Esophagus squamous epithelium (tissue), 5 donors: Measurements from ENCODE around the gene USP28. TPM values are rescaled to one million over a fixed set of nuclear protein-coding genes. Genes with fewer than 3 reads are reported as not detected.

ENCODE experiments used
- DNase-seq: peaks from one replicate; lab custom pipeline; 2025; lab: John Stamatoyannopoulos, UW
- H3K27ac ChIP-seq, 4 donors: fragments of 200-600 bp; sonication (generic); one replicate each; pipeline ENCODE4 v1.5.1; 2016 to 2019; ENCODE audit warnings: mild to moderate bottlenecking in 1 of 4
- H3K27me3 ChIP-seq, 4 donors: fragments of 200-600 bp; sonication (generic); 1 replicate in 3 of 4; 2 replicates in 1 of 4; pipeline versions ENCODE4 v1.5.1 to v1.6.0; 2017 to 2021; ENCODE audit warnings: antibody characterized with exemption in 1 of 4
- H3K36me3 ChIP-seq, 3 donors: fragments of 200-600 bp; sonication (generic); one replicate each; pipeline ENCODE4 v1.5.1; 2016 to 2019
- H3K4me1 ChIP-seq, 3 donors: fragments of 200-600 bp; sonication (generic); one replicate each; pipeline ENCODE4 v1.5.1; 2017 to 2019
- H3K4me3 ChIP-seq, 4 donors: fragments of 200-600 bp; sonication (generic); 1 replicate in 3 of 4; 2 replicates in 1 of 4; pipeline ENCODE4 v1.5.1; 2016 to 2019; ENCODE audit warnings: mild to moderate bottlenecking in 2 of 4, moderate library complexity in 1 of 4
- H3K9me3 ChIP-seq, 3 donors: fragments of 200-600 bp; sonication (generic); one replicate each; pipeline ENCODE4 v1.5.1; 2016 to 2019
- CTCF ChIP-seq, 6 experiments: fragments of 450-650 bp in 4 of 6; fragments of 200-600 bp in 2 of 6; sonication (generic) in 2 of 6; IDR thresholded peaks; one replicate each; pipeline ENCODE4 v1.5.1; 2016 to 2019; ENCODE audit warnings: antibody characterized with exemption in 6 of 6, mild to moderate bottlenecking in 4 of 6, moderate library complexity in 4 of 6
- POLR2A ChIP-seq, 4 donors: fragments of 450-650 bp; IDR thresholded peaks; one replicate each; pipeline ENCODE4 v1.6.1; 2017; ENCODE audit warnings: antibody characterized with exemption in 4 of 4, mild to moderate bottlenecking in 4 of 4, moderate library complexity in 3 of 4
- WGBS, 2 donors: methylation state at CpG; one replicate each; pipeline ENCODE4 v1.1.5; 2018; 5-methylcytosine and 5-hydroxymethylcytosine counted together
- intact Hi-C: fragments of 100-400 bp; cut with DNase I; formaldehyde crosslinking; loops from one replicate; pipeline ENCODE4 v1.15.0; 2022
- total RNA-seq, 4 donors: library from RNA; depleted of rRNA; stranded (reverse); fragments of >200 nt; gene quantifications; one replicate each; pipeline ENCODE4 v1.1.0, GENCODE V29; 2016
- donor health status: DM: yes; HTN: yes; CAD: no.

Gene USP28
- total RNA-seq, 4 donors from 2014 or later = 11.4 to 38.6 (median 16.0) TPM

- Histone ChIP-seq H3K27ac (no peak overlapping the region), H3K27me3 (no peaks in the 10 kb centered on the region), H3K4me3 (no peak overlapping the region), H3K36me3 (no peaks in the 10 kb centered on the region), H3K9me3 (no peaks in the 10 kb centered on the region), H3K4me1 (no peaks in the 10 kb centered on the region)
- TF ChIP-seq POLR2A (IDR thresholded peaks at IDR 0.05) (no peak), CTCF (IDR thresholded peaks at IDR 0.05) (peak; percentile 51 to 82 (median 68))
- 27 to 34% methylated on average over 10 of the region's 10 CpGs for WGBS, 2 donors
- intact Hi-C loops = loop anchor here (5.0 kb wide), 1 partner anchor 361 kb away; no protein-coding TSS in a partner anchor
- no peak for DNase-seq
These were observed 20.9 kb upstream of the USP28 start for GRCh38 chr11:113896156-113896879.

DNA sequence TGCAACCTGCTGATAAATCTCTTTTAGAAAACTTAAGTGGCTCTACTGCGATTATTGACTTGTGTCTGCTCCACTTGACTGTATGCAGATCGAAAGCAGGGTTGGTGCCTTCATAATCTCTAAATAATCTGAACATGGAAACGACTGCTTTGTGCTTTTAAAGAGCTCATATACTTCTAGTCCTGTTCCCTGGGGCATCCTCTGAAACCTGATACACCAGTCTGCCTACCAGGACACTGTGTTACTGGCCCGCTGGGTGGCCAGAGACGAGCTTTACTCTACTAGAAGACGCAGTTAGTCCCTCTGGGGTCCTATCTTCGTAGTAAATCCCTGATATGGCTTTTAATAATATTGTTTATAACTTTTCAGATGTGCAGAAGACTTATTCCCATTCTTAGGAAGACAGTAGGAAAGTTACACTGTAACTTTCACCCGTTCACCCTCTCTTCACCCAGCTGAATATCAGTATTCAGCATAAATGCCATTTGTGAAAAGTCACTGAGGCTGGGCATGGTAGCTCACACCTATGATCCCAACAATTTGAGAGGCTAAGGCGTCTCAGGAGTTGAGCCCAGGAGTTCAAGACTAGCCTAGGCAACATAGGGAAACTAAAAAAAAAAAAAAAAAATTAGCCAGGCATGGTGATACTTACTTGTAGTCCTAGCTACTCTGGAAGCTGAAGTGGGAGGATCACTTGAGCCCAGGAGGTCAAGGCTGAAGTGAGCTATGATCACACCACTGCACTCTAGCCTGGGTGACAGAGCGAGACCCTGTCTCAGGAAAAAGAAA lies 20.2 kb upstream of the USP28 start:
- H3K9me3 ChIP-seq = no peaks in the 10 kb centered on the region
- no peaks in the 10 kb centered on the region for H3K36me3 ChIP-seq
- intact Hi-C loops = loop anchor here (5.0 kb wide), 1 partner anchor 362 kb away; no protein-coding TSS in a partner anchor
- H3K27me3 ChIP-seq = no peaks in the 10 kb centered on the region
- 66 to 67% methylated on average over 6 to 10 of the region's 10 CpGs for WGBS, 2 donors
- no peak overlapping the region for H3K4me3 ChIP-seq
- DNase-seq = no peak
- H3K4me1 ChIP-seq = no peaks in the 10 kb centered on the region
- no peak for TF ChIP-seq POLR2A (IDR thresholded peaks at IDR 0.05)
- TF ChIP-seq CTCF (IDR thresholded peaks at IDR 0.05) = no peak
- no peak overlapping the region for H3K27ac ChIP-seq

- Histone ChIP-seq H3K4me1 (no peaks in the 10 kb centered on the region), H3K9me3 (no peaks in the 10 kb centered on the region), H3K4me3 (no peak overlapping the region), H3K36me3 (no peaks in the 10 kb centered on the region), H3K27ac (no peak overlapping the region), H3K27me3 (no peaks in the 10 kb centered on the region)
- WGBS, 2 donors = 66 to 67% methylated on average over 8 to 9 of the region's 9 CpGs
- no peak for DNase-seq
- TF ChIP-seq CTCF (IDR thresholded peaks at IDR 0.05) = no peak
- TF ChIP-seq POLR2A (IDR thresholded peaks at IDR 0.05) = no peak
- intact Hi-C loops = no loop called here
These were observed 19.1 kb upstream of the USP28 start for GRCh38 chr11:113894421-113894996.

- DNase-seq = no peak
- Histone ChIP-seq H3K9me3 (no peaks in the 10 kb centered on the region), H3K36me3 (no peaks in the 10 kb centered on the region), H3K4me1 (no peaks in the 10 kb centered on the region), H3K27ac (no peak overlapping the region), H3K4me3 (no peak overlapping the region), H3K27me3 (no peaks in the 10 kb centered on the region)
- intact Hi-C loops = no loop called here
- TF ChIP-seq CTCF (IDR thresholded peaks at IDR 0.05) (no peak), POLR2A (IDR thresholded peaks at IDR 0.05) (no peak)
These were observed 13.5 kb upstream of the USP28 start for GRCh38 chr11:113888848-113889247.

- H3K36me3 ChIP-seq = no peaks in the 10 kb centered on the region
- WGBS, 2 donors = 32 to 38% methylated on average over 5 to 6 of the region's 6 CpGs
- no peak for DNase-seq
- intact Hi-C loops = no loop called here
- no peaks in the 10 kb centered on the region for H3K4me1 ChIP-seq
- H3K4me3 ChIP-seq = no peak overlapping the region
- no peaks in the 10 kb centered on the region for H3K9me3 ChIP-seq
- no peaks in the 10 kb centered on the region for H3K27me3 ChIP-seq
- TF ChIP-seq CTCF (IDR thresholded peaks at IDR 0.05) (no peak), POLR2A (IDR thresholded peaks at IDR 0.05) (no peak)
- no peak overlapping the region for H3K27ac ChIP-seq
These were observed 10.5 kb upstream of the USP28 start for GRCh38 chr11:113885897-113886296.
